Panc1 (cell line): ENCODE measurements around the gene CLASRP.
A peak's percentile ranks its signal among the peaks of the same experiment; 100 is the strongest.

Experiments
- POLR2AphosphoS5 ChIP-seq: IDR thresholded peaks from 2 replicates; pipeline ENCODE4 v1.6.1; 2012; ENCODE audit warnings: mild to moderate bottlenecking, low read depth, low read length, moderate library complexity
- SIN3A ChIP-seq: IDR thresholded peaks from 2 replicates; pipeline ENCODE4 v1.6.1; 2012; ENCODE audit warnings: low read depth, mild to moderate bottlenecking, low read length, moderate library complexity, borderline replicate concordance; ENCODE audit not compliant: insufficient read depth
- TCF7L2 ChIP-seq: IDR thresholded peaks from 2 replicates; pipeline ENCODE4 v1.6.1; 2011; ENCODE audit warnings: mild to moderate bottlenecking, low read depth, low read length, inconsistent platforms
- TF ChIP-seq, protein P1 (sequence below): fragments of 450-650 bp; IDR thresholded peaks from 2 replicates; pipeline ENCODE4 v1.5.1; 2017; ENCODE audit warnings: mild to moderate bottlenecking
- TF ChIP-seq, protein P2 (sequence below), 2 experiments: IDR thresholded peaks; 2 replicates each; pipeline ENCODE4 v1.6.1; 2011 to 2012; ENCODE audit warnings: low read depth in 2 of 2, control low read depth in 1 of 2, low read length in 1 of 2, mild to moderate bottlenecking in 1 of 2, moderate library complexity in 1 of 2; ENCODE audit not compliant: insufficient read depth in 1 of 2

DNA sequence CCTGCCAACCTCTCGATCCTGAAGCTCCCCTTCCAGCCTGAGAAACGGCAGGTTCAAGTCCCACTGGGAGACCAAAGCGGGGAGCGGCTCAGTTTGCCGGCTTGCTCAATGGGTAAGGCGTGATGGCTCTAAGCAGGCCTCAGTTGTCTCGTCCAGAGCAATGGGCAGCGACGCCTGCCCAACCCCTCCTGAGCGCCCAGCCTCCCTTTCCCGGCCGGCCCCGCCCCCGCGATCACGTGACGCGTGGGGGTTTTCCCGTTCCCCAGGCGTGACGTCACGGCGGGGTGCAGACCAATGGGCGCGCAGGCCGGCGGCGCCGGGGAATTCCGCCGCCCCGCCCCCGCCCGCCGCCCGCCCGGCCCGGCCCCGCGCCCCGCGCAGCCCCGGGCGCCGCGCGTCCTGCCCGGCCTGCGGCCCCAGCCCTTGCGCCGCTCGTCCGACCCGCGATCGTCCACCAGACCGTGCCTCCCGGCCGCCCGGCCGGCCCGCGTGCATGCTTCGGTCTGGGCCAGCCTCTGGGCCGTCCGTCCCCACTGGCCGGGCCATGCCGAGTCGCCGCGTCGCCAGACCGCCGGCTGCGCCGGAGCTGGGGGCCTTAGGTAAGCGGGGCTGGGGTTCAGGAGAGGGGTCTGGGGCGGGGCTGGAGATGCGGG lies 37.6 kb upstream of the CLASRP start, which contains the start of gene RELB:
- TF ChIP-seq, protein P1, sequence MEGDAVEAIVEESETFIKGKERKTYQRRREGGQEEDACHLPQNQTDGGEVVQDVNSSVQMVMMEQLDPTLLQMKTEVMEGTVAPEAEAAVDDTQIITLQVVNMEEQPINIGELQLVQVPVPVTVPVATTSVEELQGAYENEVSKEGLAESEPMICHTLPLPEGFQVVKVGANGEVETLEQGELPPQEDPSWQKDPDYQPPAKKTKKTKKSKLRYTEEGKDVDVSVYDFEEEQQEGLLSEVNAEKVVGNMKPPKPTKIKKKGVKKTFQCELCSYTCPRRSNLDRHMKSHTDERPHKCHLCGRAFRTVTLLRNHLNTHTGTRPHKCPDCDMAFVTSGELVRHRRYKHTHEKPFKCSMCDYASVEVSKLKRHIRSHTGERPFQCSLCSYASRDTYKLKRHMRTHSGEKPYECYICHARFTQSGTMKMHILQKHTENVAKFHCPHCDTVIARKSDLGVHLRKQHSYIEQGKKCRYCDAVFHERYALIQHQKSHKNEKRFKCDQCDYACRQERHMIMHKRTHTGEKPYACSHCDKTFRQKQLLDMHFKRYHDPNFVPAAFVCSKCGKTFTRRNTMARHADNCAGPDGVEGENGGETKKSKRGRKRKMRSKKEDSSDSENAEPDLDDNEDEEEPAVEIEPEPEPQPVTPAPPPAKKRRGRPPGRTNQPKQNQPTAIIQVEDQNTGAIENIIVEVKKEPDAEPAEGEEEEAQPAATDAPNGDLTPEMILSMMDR: no peak
- TF ChIP-seq TCF7L2 (no peak), POLR2AphosphoS5 (no peak), SIN3A (0 out of 2 replicates have a peak, but pooled peaks have one; percentile 10)
- TF ChIP-seq, protein P2, sequence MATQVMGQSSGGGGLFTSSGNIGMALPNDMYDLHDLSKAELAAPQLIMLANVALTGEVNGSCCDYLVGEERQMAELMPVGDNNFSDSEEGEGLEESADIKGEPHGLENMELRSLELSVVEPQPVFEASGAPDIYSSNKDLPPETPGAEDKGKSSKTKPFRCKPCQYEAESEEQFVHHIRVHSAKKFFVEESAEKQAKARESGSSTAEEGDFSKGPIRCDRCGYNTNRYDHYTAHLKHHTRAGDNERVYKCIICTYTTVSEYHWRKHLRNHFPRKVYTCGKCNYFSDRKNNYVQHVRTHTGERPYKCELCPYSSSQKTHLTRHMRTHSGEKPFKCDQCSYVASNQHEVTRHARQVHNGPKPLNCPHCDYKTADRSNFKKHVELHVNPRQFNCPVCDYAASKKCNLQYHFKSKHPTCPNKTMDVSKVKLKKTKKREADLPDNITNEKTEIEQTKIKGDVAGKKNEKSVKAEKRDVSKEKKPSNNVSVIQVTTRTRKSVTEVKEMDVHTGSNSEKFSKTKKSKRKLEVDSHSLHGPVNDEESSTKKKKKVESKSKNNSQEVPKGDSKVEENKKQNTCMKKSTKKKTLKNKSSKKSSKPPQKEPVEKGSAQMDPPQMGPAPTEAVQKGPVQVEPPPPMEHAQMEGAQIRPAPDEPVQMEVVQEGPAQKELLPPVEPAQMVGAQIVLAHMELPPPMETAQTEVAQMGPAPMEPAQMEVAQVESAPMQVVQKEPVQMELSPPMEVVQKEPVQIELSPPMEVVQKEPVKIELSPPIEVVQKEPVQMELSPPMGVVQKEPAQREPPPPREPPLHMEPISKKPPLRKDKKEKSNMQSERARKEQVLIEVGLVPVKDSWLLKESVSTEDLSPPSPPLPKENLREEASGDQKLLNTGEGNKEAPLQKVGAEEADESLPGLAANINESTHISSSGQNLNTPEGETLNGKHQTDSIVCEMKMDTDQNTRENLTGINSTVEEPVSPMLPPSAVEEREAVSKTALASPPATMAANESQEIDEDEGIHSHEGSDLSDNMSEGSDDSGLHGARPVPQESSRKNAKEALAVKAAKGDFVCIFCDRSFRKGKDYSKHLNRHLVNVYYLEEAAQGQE (IDR thresholded peaks at IDR 0.05; ENCODE audit: insufficient read depth in 1 of 2, low read depth in 2 of 2, low read length in 1 of 2): no peak
